Transverse colon (tissue), 3 donors: ENCODE measurements around the gene SORCS3.

Source experiments
- CTCF ChIP-seq, 5 experiments: fragments of 200-600 bp in 3 of 5; fragments of 450-650 bp in 2 of 5; sonication (generic) in 3 of 5; IDR thresholded peaks; 1 replicate in 2 of 5; 2 replicates in 3 of 5; pipeline ENCODE4 v1.5.1; 2016 to 2017; ENCODE audit warnings: antibody characterized with exemption in 5 of 5, inconsistent platforms in 3 of 5, mild to moderate bottlenecking in 2 of 5, moderate library complexity in 1 of 5
- POLR2A ChIP-seq: fragments of 450-650 bp; IDR thresholded peaks from one replicate; pipeline ENCODE4 v1.6.1; 2016; ENCODE audit warnings: antibody characterized with exemption, mild to moderate bottlenecking, moderate library complexity

DNA sequence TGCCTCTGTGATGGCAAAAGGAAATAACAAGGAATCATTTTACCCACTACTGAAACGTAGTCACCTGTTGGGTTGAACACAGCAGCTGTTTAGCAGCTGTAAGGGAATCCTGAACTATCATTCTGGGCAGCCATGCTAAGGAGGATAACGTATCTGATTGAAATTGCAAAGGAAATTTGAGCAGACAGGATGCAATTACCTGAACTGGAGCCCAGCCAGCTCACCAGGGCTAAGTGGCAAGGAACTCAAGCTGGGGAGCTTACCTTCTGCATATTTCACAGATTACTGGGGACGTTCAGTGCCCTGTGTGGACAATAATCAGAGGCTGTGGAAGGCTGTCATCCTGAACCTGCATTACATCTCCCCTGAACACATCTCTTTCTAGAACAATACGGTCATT, 650.5 kb downstream of the SORCS3 start:
- TF ChIP-seq CTCF (IDR thresholded peaks at IDR 0.05), result no peak
- no peak for TF ChIP-seq POLR2A
